NCI-H1694 (cell line): ENCODE data around the gene RAF1.
"Not testable (repeated sequence)": the region's sequence is repeated elsewhere in the genome, so short reads cannot be mapped to it uniquely, and the experiment has no call there.

Source experiments
- DNase-seq: peaks from one replicate; lab custom pipeline; 2025; lab: John Stamatoyannopoulos, UW

The RAF1 gene

GRCh38 chr3:12675115-12675810, 11.3 kb upstream of the RAF1 start:
- DNase-seq: no peak

GRCh38 chr3:12673956-12674736, 10.2 kb upstream of the RAF1 start:
- not testable (repeated sequence) for DNase-seq

GRCh38 chr3:12671120-12671450, 7.2 kb upstream of the RAF1 start:
- DNase-seq: no peak

GRCh38 chr3:12670365-12671119, 6.6 kb upstream of the RAF1 start:
- DNase-seq: no peak

- no peak for DNase-seq
These were observed 449 bp downstream of the RAF1 start for GRCh38 chr3:12663401-12663935.

- DNase-seq: no peak
These were observed 1.1 kb downstream of the RAF1 start for GRCh38 chr3:12662593-12663400.

- no peak for DNase-seq
These were observed 1.9 kb downstream of the RAF1 start for GRCh38 chr3:12661926-12662592.

GRCh38 chr3:12661375-12661774, 2.5 kb downstream of the RAF1 start:
- DNase-seq: not testable (repeated sequence)

- DNase-seq: no peak
These were observed 3.7 kb downstream of the RAF1 start for GRCh38 chr3:12660196-12660595.

GRCh38 chr3:12659316-12660015, 4.5 kb downstream of the RAF1 start:
- DNase-seq: no peak

GRCh38 chr3:12658593-12659058, 5.3 kb downstream of the RAF1 start:
- DNase-seq: no peak

GRCh38 chr3:12656850-12657249, 7.1 kb downstream of the RAF1 start:
- DNase-seq: no peak

- DNase-seq: no peak
These were observed 7.7 kb downstream of the RAF1 start for GRCh38 chr3:12656193-12656592.

- DNase-seq: no peak
These were observed 8.2 kb downstream of the RAF1 start for GRCh38 chr3:12655701-12656100.

- DNase-seq: no peak
These were observed 10.2 kb downstream of the RAF1 start for GRCh38 chr3:12653747-12654146.

- no peak for DNase-seq
These were observed 15.4 kb downstream of the RAF1 start for GRCh38 chr3:12648384-12648959.

- DNase-seq: no peak
These were observed 19.5 kb downstream of the RAF1 start for GRCh38 chr3:12644331-12644937.

- no peak for DNase-seq
These were observed 20.2 kb downstream of the RAF1 start for GRCh38 chr3:12643724-12644123.

- no peak for DNase-seq
These were observed 20.9 kb downstream of the RAF1 start for GRCh38 chr3:12643010-12643380.

GRCh38 chr3:12640853-12641252, 23.1 kb downstream of the RAF1 start:
- DNase-seq: not testable (repeated sequence)
